IPS-NIHi7 (cell line): ENCODE data around the gene PSPN.

ENCODE experiments used
- DNase-seq: peaks from one replicate; pipeline ENCODE4 v3.0.0; 2012; ENCODE audit warnings: mixed read lengths; ENCODE audit errors: extremely low spot score

Gene PSPN

GRCh38 chr19:6375411-6376010 is at the start of gene PSPN:
Gene PSPN (minus strand): TSS chr19:6375933. CDS start chr19:6375849, 84 bp downstream.
- no peak for DNase-seq

- DNase-seq = peak; percentile 98
Measured at GRCh38 chr19:6424939-6425731, 49.4 kb upstream of the PSPN start.

DNA sequence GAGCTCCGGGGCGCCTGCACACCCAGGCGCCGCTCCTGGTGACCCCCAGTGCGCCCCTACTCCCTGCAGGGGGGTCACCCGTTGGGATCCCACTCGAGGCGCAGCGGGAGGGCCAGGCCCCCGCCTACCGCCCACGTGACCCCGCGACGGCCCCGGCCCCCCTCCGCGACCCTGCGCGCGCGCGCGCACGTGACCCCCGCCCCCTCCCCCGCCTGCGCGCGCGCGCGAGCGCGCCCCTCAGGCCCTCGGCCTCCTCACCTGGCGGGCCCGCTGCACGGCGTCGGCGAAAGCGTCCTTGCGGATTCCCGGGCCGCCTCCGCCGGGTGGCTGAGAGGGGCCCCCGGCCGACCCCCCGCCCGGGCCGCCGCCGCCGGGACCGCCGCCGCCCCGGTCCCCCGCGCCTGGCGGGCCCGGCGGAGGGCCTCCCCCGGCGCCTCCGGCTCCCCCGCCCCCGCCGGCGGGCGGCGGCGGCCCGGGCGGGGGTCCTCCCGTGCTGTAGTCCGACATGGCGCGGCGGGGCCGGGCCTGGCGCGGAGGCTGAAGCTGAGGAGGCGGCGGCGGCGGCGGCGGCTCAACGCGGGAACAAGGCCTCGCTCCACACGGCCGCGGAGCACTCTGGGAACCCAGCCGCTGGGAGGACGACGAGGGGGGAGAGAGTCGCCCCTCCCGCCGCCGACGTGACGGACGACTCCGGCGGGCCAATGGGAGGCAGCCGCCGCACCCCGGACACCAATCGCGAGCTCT is 48.6 kb upstream of the PSPN start, which contains the start of gene KHSRP:
Gene KHSRP (minus strand): TSS at position 617 of the 744 bp plus-strand sequence. CDS start 110 bp downstream, at position 507.
- DNase-seq = peak; percentile 46

DNA sequence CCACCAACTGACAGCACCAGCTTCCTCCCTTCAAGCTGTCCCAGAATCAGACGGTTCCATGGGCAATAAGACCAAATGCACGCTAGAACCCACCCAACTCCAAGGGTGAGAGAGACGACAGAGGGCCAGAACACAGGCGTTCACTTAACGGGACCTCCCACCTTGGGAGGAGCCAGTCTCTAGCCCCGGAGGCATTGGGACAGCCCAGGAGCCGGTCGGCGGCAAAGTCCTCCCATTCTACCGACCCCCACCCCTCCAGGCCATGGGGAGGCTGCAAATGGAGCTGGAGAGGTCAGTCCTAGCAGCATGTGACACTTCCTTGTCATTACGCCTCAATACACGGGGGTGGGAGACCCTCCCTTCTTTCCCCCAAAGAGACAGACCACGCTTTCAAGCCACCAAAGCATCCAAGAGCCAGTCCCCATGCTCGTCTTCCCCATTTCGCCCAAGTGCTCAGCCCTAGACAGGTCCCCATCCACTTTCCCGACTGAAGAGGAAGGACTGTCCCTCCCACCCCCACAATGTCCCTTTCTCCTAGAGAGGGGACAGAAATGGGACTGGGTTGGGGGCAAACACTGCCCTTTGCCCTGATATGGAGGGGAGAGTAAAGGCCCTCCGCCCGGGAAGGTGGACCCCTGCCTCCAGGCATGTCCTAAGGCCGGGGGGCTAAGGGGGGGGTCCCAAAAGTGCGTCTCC is 47.9 kb upstream of the PSPN start:
- peak; percentile 78 for DNase-seq

DNA sequence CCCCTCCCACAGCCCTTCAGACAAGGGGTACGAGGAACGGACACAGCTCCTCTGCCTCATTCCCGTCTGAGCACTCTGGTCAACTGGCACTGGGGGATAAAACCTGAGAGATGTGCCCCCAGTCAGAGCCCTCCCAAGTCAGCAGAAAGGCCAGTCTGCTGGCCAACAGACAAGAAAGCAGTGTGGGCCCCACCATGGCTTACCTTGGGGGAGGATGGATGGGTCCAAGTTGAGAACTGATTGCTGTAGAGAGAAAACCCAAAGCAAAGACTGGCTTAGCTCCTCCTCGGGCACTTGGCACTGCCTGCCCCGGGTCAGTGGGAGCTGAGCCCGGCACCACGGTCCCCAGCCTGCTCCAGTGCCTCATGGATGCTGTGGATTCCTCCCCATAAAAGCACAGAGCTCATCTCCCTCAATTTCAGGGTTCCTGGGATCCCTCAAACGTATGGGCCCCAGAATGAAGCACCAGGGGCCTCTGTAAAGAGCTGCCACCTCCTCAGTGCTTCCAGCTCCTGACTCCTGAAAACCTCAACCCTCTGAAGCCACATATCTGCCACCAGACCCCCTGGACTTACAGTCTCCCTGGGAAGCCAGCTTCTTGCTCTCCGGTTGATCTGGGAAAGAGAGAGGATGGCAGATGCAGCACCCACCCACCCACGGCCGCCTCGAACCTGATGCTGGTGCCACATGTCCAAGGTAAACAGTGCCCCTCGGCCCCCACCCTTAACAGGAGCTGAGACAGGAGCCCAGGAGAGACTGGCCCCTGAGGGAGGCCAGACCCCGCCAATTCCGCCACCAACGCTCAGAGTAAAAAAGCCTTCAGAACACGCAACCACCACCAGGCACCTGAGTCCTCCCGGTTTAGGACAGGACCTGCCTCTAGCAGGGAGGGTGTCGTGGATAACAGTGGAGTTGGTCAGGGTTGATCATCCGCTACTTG is 45.6 kb upstream of the PSPN start:
- no peak for DNase-seq

DNA sequence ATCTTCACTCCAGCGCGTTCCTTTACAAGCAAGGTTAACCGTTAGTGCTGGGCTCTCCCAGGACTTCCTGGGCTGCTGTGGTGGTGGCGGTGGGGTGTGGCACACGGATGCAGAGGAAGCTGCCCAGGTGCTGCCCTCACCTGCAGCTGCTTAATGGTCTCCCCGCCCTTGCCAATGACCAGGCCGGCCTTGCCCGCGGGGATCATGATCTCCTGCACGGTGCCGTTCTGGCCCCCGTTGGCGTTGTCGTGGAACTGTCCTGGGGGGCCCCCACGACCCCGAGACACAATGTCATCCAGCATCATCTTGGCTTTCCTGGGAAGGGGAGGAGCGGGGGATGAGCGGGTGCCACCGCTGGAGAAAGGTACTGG is 42.8 kb upstream of the PSPN start:
- no peak for DNase-seq

DNA sequence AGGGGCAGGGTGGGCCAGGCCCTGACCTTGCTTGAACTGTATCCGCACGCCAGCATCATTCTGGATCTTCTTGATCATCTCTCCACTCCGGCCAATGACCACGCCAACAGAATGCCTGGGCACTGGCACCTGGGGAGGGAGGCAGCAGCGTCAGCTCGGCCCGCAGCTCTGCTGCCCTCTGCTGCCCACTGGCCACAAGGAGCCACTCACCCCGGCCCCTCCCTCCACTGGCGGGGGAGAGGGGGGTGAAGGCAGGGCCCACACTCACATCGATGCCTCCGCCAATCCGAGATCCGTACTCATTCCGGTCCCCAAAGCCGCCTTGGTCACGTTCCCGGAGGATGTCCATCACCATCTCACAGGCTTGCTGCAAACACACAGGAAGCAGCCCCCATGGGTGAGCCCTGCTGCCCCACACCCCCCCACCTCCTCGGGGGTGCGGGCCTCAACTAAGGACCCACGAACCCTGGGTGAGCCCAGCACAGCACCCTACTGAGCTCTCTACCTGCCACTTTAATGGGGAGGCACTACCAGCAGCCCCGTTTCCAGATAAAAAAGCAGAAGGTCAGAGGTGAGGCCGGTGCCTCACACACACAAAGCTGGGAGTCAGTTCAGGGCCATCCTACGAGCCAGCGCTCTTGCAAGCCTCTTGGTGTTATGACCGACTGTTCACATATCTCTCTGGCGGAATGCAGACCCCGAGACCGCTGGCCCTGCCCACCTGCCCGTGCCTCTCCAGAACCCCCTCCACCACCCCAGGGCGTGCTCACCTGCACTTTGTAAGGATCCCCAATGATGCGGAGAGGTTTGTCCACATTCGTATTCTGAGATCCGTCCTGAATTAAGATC is 42.2 kb upstream of the PSPN start:
- DNase-seq = peak; percentile 49

DNA sequence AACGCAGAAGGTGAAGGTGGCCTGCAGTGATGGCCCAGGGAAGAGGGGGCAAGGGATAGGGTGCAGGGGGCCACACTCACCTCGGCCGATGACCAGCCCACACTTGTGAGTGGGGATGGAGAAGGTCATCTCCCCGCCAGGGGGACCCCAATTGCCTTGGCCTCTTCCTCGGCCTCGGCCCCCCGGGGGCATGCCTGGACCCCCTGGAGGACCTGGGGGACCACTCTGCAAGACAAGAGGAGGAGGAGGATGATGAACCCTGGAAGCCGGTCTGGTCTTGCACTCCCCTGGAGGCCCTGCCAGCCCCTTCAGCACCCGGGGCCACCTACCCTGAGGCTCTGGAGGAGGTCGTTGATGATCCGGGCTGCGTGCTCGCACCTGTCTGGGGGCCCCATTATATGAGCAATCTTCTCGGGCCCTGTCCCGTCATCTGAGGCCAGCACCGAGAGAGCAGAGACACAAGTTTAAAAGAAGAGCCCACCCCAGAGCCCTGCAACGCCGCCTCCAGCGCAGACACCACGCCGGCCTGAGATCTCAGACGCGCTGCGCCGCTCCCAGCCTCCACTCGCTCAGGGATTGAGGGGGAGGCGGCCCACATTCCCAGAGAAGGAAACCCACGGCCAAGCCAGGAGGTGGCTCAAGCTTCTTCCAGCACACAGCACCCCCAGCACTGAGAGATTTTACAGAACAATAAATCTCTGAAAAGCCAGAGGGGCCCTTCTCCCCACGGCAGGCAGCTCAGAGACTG is 41.1 kb upstream of the PSPN start:
- no peak for DNase-seq

DNA sequence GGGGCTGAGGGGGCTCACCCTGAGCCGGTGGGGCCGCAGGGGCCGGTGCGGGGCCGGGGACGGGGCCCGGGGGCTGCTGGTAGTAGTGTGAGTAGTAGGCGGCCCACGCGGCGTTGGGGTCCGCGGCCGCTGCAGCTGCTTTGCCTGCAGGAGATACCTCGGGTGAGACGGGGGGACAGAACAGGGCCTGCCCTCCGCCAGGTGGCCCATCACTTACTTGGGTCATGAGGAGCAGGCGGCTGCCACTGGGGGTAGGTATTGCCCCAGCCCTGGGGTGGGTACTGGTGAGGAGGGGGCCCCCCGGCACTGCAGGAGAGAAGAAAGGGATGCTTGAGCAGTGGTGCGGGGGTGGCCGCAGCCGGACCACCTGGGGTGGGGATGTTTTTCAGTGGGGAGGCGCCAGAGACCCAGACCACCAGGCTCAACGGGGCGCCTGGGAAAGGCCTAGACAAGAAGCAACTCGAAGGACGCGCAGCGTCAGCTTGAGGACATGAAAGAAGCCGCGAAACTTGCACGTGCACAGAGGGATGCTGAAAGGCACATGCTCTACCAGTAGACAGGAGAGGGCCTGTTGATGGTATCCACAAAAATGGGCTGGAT is 40.0 kb upstream of the PSPN start:
- no peak for DNase-seq

- no peak for DNase-seq
Measured at GRCh38 chr19:6414793-6415590, 39.3 kb upstream of the PSPN start.

- peak; percentile 31 for DNase-seq
Measured at GRCh38 chr19:6413721-6414643, 38.2 kb upstream of the PSPN start.

DNA sequence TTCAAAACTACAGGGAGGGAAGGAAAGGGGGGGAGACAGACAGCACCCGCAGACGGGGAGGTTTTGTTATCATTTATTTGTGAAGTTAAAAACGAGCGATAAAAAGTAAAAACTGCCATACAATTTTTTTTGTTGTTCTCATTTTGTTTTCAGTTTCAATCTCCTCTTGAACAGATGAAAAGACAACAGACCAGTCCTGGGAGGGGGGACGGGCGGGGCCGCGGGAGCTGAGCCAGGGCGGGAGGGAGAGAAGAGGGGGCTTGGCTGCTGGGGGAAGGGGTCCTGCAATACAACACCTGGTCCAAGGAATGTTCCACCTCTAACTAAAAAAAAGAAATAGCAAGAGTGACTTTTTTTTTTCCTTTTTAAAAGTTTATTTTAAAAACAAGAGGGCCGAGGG is 37.6 kb upstream of the PSPN start:
- DNase-seq = no peak

DNA sequence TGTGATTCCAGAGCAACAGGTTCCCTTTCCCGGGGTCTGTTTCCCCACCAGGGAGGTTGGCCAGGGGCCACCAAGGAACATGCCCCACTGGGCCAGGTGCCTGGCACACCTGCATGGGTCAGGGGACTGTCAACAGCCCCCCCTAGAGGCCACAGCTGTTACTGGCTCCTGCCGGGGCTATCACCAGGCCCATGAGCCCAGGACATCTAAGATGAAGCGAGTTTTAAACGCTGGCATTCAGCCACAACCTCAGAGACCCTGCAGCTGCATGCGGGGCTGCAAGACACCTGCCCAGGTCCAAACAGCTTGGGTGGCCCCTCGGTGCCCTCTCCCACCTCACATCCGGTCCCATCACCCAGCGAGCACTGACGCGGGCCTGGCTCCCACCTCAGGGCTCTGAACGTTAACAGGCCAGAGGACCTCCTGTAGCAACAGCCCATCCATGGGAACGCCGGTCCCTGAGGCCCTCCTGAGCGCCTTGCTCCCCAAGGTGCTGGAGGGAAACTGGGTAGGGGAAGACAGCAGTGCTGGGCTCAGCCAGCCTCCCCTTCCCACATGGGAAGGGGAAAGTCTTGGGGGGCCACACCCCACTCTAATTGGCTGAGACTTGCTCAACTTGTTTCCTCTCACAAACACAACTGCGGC is 36.8 kb upstream of the PSPN start:
- peak; percentile 89 for DNase-seq

DNA sequence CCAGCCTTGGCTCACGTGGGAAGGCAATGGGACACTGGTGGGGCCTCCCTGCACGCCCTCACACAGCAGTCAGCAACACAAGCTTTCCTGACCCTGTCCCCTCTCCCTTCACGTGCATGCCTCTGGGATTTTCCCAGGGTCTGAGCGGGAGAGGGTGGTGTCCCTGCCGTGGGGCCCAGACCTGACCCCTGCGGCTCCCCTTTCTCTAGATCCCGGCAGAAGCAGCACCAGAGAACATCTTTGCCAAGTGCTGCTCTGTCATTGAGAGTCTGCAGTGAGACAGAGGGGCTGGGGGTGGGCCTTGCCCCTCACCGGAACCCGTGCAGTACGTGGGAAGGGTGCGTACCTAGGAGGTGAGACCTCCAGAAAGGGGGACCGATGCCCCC is 36.3 kb upstream of the PSPN start:
- no peak for DNase-seq

- DNase-seq = no peak
Measured at GRCh38 chr19:6409346-6409745, 33.6 kb upstream of the PSPN start.

GRCh38 chr19:6406401-6406800 is 30.7 kb upstream of the PSPN start:
- no peak for DNase-seq
